HepG2 (cell line): ENCODE data around the gene ARAP3. TPM values are rescaled to one million over a fixed set of nuclear protein-coding genes. Genes with fewer than 3 reads are reported as not detected.

Experiments
- ATAC-seq: fragments of 200-7000 bp; cut with Tn5 transposase; 3 replicates; pipeline ENCODE4 v1.9.1; 2020; ENCODE audit warnings: mild to moderate bottlenecking, moderate library complexity
- BruUV-seq: library from RNA; stranded (reverse); fragments of 400-500 nt; replicated peaks from 2 replicates; lab custom pipeline; 2021; lab: Mats Ljungman, UMichigan
- CTCF ChIA-PET: fragments of 300-600 bp; formaldehyde crosslinking; extraction: SDS; loops from one replicate; lab custom pipeline; 2021; ENCODE audit warnings: low total read pairs, inconsistent platforms, low intra/inter-chr PET ratio; lab: Yijun Ruan, JAX
- POLR2A ChIA-PET: fragments of 350-600 bp; sonication (Branson Sonifier 250); formaldehyde crosslinking; loops from one replicate; lab custom pipeline; 2020; ENCODE audit warnings: antibody characterized with exemption, inconsistent platforms; lab: Yijun Ruan, JAX
- DNase-seq: peaks from one replicate; pipeline ENCODE4 v3.0.0-alpha.2; 2015; ENCODE audit warnings: low spot score
- FAIRE-seq: peaks from 3 replicates; lab custom pipeline; 2011; peaks lifted over from hg19 to GRCh38; lab: Jason Lieb, UNC
- H2AFZ ChIP-seq: one replicate; pipeline ENCODE4 v1.6.1; 2011; ENCODE audit warnings: low read length, inconsistent platforms
- H3K27ac ChIP-seq: fragments of 300-600 bp; 3 replicates; pipeline ENCODE4 v1.8.0; 2011; ENCODE audit warnings: mixed run types, mild to moderate bottlenecking, mixed read lengths, low read length, inconsistent platforms; ENCODE audit not compliant: insufficient read depth; ENCODE audit errors: extremely low read length
- H3K27me3 ChIP-seq, 2 experiments: fragments of 200-600 bp in 1 of 2; 2 replicates in 1 of 2; 3 replicates in 1 of 2; pipeline versions ENCODE4 v1.6.0 to v1.8.0; 2011; ENCODE audit warnings: low read length in 2 of 2, mild to moderate bottlenecking in 2 of 2, moderate library complexity in 2 of 2, inconsistent platforms in 1 of 2; ENCODE audit not compliant: insufficient read depth in 2 of 2, control insufficient read depth in 1 of 2
- H3K36me3 ChIP-seq, 2 experiments: fragments of 200-600 bp in 1 of 2; replicated peaks in 1 of 2; 2 replicates in 1 of 2; 3 replicates in 1 of 2; pipeline versions ENCODE4 v1.5.1 to v1.8.0; 2011; ENCODE audit warnings: low read length in 2 of 2, inconsistent platforms in 1 of 2; ENCODE audit not compliant: insufficient read depth in 2 of 2, control insufficient read depth in 1 of 2
- H3K4me1 ChIP-seq: 2 replicates; pipeline ENCODE4 v1.5.1; 2012; ENCODE audit warnings: low read length, inconsistent platforms; ENCODE audit not compliant: insufficient read depth
- H3K4me2 ChIP-seq: 2 replicates; pipeline ENCODE4 v1.6.0; 2011; ENCODE audit warnings: low read depth, low read length, inconsistent platforms
- H3K4me3 ChIP-seq, 3 experiments: fragments of 200-600 bp in 1 of 3; sonication (generic), shearing (Covaris generic) in 1 of 3; replicated peaks in 1 of 3; 2 replicates each; pipeline ENCODE4 v1.5.1; 2011 to 2016; ENCODE audit warnings: low read length in 3 of 3, inconsistent platforms in 2 of 3, low read depth in 2 of 3, mild to moderate bottlenecking in 2 of 3, control low read depth in 1 of 3, mixed read lengths in 1 of 3; ENCODE audit not compliant: insufficient read depth in 1 of 3
- H3K79me2 ChIP-seq: one replicate; pipeline ENCODE4 v1.6.1; 2011; ENCODE audit warnings: low read length, inconsistent platforms; ENCODE audit not compliant: insufficient read depth
- H3K9ac ChIP-seq: 2 replicates; pipeline ENCODE4 v1.6.0; 2011; ENCODE audit warnings: mild to moderate bottlenecking, low read depth, low read length, inconsistent platforms; ENCODE audit not compliant: insufficient read depth
- H3K9me3 ChIP-seq: 2 replicates; pipeline ENCODE4 v1.5.1; 2012; ENCODE audit warnings: mild to moderate bottlenecking, low read length
- H4K20me1 ChIP-seq: 2 replicates; pipeline ENCODE4 v1.6.0; 2011; ENCODE audit warnings: inconsistent platforms, mild to moderate bottlenecking, low read length, moderate library complexity; ENCODE audit not compliant: insufficient read depth
- AGO1 ChIP-seq: fragments of 200-400 bp; formaldehyde crosslinking; IDR thresholded peaks from 2 replicates; pipeline ENCODE4 v1.6.1; 2017; ENCODE audit warnings: mild to moderate bottlenecking, low read depth, low read length, moderate library complexity; ENCODE audit not compliant: poor library complexity, severe bottlenecking
- ELF3 ChIP-seq: IDR thresholded peaks from 2 replicates; pipeline ENCODE4 v1.6.1; 2016; ENCODE audit warnings: missing genetic modification reagents, missing compliant biosample characterization
- FOXJ3 ChIP-seq: sonication (generic); formaldehyde crosslinking; IDR thresholded peaks from 2 replicates; pipeline ENCODE4 v1.4.0; 2020; ENCODE audit warnings: missing genetic modification reagents, mild to moderate bottlenecking, borderline replicate concordance
- HDAC6 ChIP-seq: fragments of 200-600 bp; sonication (generic); IDR thresholded peaks from 2 replicates; pipeline ENCODE4 v1.7.0; 2017; ENCODE audit warnings: mild to moderate bottlenecking, antibody characterized with exemption, low read length, low read depth
- MIXL1 ChIP-seq: IDR thresholded peaks from 2 replicates; pipeline ENCODE4 v1.6.1; 2016
- SNRNP70 ChIP-seq: fragments of 200-400 bp; formaldehyde crosslinking; IDR thresholded peaks from 2 replicates; pipeline ENCODE4 v1.6.1; 2017; ENCODE audit warnings: mild to moderate bottlenecking, low read depth, low read length, moderate library complexity
- STAG1 ChIP-seq: sonication (generic); formaldehyde crosslinking; IDR thresholded peaks from 2 replicates; pipeline ENCODE4 v1.4.0; 2020; ENCODE audit warnings: missing genetic modification reagents
- ZNF263 ChIP-seq: sonication (generic); formaldehyde crosslinking; IDR thresholded peaks from 2 replicates; pipeline ENCODE4 v1.4.0; 2020; ENCODE audit warnings: missing genetic modification reagents
- ZNF547 ChIP-seq: sonication (generic); formaldehyde crosslinking; IDR thresholded peaks from 2 replicates; pipeline ENCODE4 v1.5.1; 2020; ENCODE audit warnings: mild to moderate bottlenecking, missing genetic modification reagents
- WGBS: methylation state at CpG from one replicate; pipeline ENCODE4 v1.1.6; 2017; ENCODE audit warnings: low lambda C conversion rate; 5-methylcytosine and 5-hydroxymethylcytosine counted together
- in situ Hi-C: cut with HindIII; loops from 2 replicates; pipeline ENCODE4 v1.10.0; 2017; ENCODE audit warnings: low pct_unique_long_range_greater_than_20kb; ENCODE audit not compliant: extremely low pct_ligation_motif_present
- intact Hi-C: fragments of 100-400 bp; cut with micrococcal nuclease; formaldehyde crosslinking; loops from one replicate; pipeline ENCODE4 v1.10.0; 2022; ENCODE audit not compliant: unreplicated experiment
- polyA plus RNA-seq, 8 experiments: library from polyadenylated mRNA; depleted of rRNA in 3 of 8; stranded (reverse) in 7 of 8; unstranded in 1 of 8; fragments of >200 nt; fragmentation: Illumina TruSeq in 4 of 8; extraction: Trizol in 4 of 8; gene quantifications; 2 replicates each; pipeline versions ENCODE4 v1.2.1 to v1.2.3, GENCODE V29; 2011 to 2016; ENCODE audit warnings: low read depth in 4 of 8, missing spikeins in 1 of 8, mixed read lengths in 1 of 8; ENCODE audit not compliant: insufficient read depth in 1 of 8
- total RNA-seq, 5 experiments: library from RNA; depleted of rRNA; stranded (reverse); fragments of >200 nt; fragmentation: Illumina TruSeq; extraction: Trizol; gene quantifications; 2 replicates each; pipeline ENCODE4 v1.2.3, GENCODE V29; 2016; ENCODE audit warnings: low read depth in 1 of 5
- TF ChIP-seq, protein P1 (sequence below): sonication (generic); formaldehyde crosslinking; IDR thresholded peaks from 2 replicates; pipeline ENCODE4 v1.4.0; 2020; ENCODE audit warnings: missing genetic modification reagents
- TF ChIP-seq, protein P2 (sequence below): sonication (generic); formaldehyde crosslinking; IDR thresholded peaks from 2 replicates; pipeline ENCODE4 v1.5.1; 2020; ENCODE audit warnings: mild to moderate bottlenecking, missing genetic modification reagents, moderate library complexity
- TF ChIP-seq, protein P3 (sequence below): sonication (generic); formaldehyde crosslinking; IDR thresholded peaks from 2 replicates; pipeline ENCODE4 v1.5.0; 2020; ENCODE audit warnings: mild to moderate bottlenecking, missing genetic modification reagents, moderate library complexity
- TF ChIP-seq, protein P4 (sequence below): sonication (generic); formaldehyde crosslinking; IDR thresholded peaks from 2 replicates; pipeline ENCODE4 v1.4.0; 2020; ENCODE audit warnings: mild to moderate bottlenecking, missing genetic modification reagents

Gene ARAP3
- total and polyA plus RNA-seq, 2 of the 13 experiments (the other 11 are each of a cell fraction or from before 2014, with no cell fraction given) = 0.25 TPM; not detected in 1

DNA sequence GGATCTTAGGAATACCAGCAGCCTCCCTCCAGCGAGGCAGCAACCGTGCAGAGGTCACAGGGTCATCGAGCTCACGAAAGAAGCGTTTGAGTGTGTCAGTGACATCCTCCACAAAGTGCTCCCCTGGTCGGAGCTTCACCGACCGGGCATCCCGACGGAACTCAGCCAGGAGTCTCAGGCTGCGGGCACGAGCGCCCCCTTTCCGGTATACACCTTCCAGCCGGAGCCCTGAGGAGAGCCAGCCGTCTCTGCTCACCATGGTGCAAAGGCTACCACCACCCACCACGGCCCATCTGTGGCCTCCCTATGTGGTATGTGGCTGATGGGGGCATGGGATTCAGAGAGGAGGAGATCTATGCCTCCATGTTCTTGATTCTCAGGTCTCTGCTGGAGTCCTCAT is 20.0 kb downstream of the ARAP3 start:
- POLR2A ChIA-PET = no interaction called here
- Histone ChIP-seq H3K9ac (no peak overlapping the region), H3K4me2 (no peak overlapping the region), H3K4me1 (0 out of 2 replicates have a peak, but pooled peaks cover 4% of the 10 kb centered on the region), H3K9me3 (no peaks in the 10 kb centered on the region), H4K20me1 (no peaks in the 10 kb centered on the region), H3K4me3 (no peak overlapping the region), H3K36me3 (no peaks in the 10 kb centered on the region), H3K27me3 (0 out of 5 replicates have a peak, but pooled peaks cover 0 to 5% of the 10 kb centered on the region in 2 experiments), H3K27ac (no peak overlapping the region), H2AFZ (no peak overlapping the region), H3K79me2 (no peaks in the 10 kb centered on the region)
- intact Hi-C loops (loop anchor here (10.0 kb wide), 1 partner anchor 483 kb away; no protein-coding TSS in a partner anchor), in situ Hi-C loops (no loop called here)
- WGBS = 33% methylated on average over 11 of the region's 17 CpGs
- BruUV-seq = no TSS peak
- TF ChIP-seq, protein P1, sequence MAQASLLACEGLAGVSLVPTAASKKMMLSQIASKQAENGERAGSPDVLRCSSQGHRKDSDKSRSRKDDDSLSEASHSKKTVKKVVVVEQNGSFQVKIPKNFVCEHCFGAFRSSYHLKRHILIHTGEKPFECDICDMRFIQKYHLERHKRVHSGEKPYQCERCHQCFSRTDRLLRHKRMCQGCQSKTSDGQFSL (CRISPR knock-in tag) = no peak
- TF ChIP-seq AGO1 (no peak), STAG1 (CRISPR knock-in tag) (peak; percentile 41; the same call in 1 of the 2 replicates), MIXL1 (no peak), HDAC6 (no peak), FOXJ3 (no peak), ELF3 (CRISPR knock-in tag) (no peak), ZNF263 (CRISPR knock-in tag) (peak; percentile 81), ZNF547 (CRISPR knock-in tag) (no peak), SNRNP70 (no peak)
- TF ChIP-seq, protein P2, sequence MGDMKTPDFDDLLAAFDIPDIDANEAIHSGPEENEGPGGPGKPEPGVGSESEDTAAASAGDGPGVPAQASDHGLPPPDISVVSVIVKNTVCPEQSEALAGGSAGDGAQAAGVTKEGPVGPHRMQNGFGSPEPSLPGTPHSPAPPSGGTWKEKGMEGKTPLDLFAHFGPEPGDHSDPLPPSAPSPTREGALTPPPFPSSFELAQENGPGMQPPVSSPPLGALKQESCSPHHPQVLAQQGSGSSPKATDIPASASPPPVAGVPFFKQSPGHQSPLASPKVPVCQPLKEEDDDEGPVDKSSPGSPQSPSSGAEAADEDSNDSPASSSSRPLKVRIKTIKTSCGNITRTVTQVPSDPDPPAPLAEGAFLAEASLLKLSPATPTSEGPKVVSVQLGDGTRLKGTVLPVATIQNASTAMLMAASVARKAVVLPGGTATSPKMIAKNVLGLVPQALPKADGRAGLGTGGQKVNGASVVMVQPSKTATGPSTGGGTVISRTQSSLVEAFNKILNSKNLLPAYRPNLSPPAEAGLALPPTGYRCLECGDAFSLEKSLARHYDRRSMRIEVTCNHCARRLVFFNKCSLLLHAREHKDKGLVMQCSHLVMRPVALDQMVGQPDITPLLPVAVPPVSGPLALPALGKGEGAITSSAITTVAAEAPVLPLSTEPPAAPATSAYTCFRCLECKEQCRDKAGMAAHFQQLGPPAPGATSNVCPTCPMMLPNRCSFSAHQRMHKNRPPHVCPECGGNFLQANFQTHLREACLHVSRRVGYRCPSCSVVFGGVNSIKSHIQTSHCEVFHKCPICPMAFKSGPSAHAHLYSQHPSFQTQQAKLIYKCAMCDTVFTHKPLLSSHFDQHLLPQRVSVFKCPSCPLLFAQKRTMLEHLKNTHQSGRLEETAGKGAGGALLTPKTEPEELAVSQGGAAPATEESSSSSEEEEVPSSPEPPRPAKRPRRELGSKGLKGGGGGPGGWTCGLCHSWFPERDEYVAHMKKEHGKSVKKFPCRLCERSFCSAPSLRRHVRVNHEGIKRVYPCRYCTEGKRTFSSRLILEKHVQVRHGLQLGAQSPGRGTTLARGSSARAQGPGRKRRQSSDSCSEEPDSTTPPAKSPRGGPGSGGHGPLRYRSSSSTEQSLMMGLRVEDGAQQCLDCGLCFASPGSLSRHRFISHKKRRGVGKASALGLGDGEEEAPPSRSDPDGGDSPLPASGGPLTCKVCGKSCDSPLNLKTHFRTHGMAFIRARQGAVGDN (CRISPR knock-in tag) = peak; percentile 28
- TF ChIP-seq, protein P3, sequence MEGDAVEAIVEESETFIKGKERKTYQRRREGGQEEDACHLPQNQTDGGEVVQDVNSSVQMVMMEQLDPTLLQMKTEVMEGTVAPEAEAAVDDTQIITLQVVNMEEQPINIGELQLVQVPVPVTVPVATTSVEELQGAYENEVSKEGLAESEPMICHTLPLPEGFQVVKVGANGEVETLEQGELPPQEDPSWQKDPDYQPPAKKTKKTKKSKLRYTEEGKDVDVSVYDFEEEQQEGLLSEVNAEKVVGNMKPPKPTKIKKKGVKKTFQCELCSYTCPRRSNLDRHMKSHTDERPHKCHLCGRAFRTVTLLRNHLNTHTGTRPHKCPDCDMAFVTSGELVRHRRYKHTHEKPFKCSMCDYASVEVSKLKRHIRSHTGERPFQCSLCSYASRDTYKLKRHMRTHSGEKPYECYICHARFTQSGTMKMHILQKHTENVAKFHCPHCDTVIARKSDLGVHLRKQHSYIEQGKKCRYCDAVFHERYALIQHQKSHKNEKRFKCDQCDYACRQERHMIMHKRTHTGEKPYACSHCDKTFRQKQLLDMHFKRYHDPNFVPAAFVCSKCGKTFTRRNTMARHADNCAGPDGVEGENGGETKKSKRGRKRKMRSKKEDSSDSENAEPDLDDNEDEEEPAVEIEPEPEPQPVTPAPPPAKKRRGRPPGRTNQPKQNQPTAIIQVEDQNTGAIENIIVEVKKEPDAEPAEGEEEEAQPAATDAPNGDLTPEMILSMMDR (CRISPR knock-in tag) = peak; percentile 65
- TF ChIP-seq, protein P4, sequence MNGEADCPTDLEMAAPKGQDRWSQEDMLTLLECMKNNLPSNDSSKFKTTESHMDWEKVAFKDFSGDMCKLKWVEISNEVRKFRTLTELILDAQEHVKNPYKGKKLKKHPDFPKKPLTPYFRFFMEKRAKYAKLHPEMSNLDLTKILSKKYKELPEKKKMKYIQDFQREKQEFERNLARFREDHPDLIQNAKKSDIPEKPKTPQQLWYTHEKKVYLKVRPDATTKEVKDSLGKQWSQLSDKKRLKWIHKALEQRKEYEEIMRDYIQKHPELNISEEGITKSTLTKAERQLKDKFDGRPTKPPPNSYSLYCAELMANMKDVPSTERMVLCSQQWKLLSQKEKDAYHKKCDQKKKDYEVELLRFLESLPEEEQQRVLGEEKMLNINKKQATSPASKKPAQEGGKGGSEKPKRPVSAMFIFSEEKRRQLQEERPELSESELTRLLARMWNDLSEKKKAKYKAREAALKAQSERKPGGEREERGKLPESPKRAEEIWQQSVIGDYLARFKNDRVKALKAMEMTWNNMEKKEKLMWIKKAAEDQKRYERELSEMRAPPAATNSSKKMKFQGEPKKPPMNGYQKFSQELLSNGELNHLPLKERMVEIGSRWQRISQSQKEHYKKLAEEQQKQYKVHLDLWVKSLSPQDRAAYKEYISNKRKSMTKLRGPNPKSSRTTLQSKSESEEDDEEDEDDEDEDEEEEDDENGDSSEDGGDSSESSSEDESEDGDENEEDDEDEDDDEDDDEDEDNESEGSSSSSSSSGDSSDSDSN (CRISPR knock-in tag) = 0 out of 2 replicates have a peak, but pooled peaks have one; percentile 34
- CTCF ChIA-PET = no interaction called here
- ATAC-seq (peak; percentile 73), FAIRE-seq (no peak), DNase-seq (no peak)
